GM21447 (cell line): ENCODE results near the gene CXCL1.

Experiments
- ATAC-seq: cut with Tn5 transposase; IDR thresholded peaks from one replicate; pipeline ENCODE4 v1.9.1; 2021; ENCODE audit not compliant: unreplicated experiment

Gene CXCL1

DNA sequence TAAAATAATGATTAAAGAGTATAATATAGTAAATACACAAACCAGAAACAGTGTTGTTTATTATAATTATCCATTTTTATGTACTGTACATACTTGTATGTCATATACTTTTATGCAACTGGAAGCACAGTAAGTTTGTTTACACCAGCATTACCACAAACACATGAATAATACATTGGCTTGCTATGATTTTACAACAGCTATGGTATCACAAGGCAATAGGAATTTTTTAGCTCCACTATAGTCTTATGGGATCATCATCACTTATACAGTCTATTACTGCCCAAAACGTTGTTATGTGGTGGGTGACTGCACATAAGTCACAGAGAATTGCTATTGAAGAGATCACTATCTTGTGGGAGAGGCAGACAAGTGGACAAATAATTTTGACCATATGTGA is 17.9 kb upstream of the CXCL1 start:
- no peak for ATAC-seq

DNA sequence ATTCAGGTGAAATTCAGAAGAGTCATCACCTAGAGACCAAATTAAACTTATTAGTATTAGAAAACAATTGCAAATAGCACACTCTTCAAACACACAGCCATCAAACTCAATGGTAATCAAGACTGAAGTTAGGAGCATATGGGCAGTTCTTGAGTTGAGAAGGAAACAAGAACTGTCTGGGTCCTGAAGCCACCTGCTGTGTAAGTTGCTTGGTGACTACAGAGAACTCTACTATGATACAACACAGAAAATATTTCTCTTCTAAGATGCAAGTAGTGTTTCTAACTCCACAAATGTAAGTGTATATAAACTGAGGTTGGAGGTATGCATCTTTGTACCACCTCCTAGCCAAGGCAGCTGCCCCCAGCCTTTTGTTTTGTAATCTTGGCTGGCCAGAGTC is 16.4 kb upstream of the CXCL1 start:
- ATAC-seq, result no peak

DNA sequence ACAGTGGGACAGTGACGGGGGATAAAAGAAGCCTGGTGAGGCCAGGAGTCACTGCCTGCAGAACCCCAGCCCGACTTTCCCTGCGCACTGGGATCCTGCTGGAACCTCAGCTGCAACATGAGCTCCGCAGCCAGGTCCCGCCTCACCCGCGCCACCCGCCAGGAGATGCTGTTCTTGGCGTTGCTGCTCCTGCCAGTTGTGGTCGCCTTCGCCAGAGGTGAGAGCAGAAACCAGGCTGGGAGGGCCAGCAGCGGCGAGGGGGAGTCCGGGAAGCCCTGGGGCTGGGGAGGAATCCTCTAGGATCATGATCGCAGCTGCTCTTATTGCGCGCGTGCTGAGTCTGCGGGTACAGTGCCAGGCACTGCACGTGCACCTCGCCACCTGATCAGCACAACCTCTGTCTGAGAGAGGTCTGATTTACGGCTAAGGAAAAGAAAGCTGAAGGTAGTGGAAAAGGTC is 15.9 kb upstream of the CXCL1 start, which contains the start of gene PF4V1:
PF4V1 (plus strand) TSS at position 51 of the 459 bp plus-strand sequence; CDS start at position 118, 67 bp downstream.
- ATAC-seq, result no peak

DNA sequence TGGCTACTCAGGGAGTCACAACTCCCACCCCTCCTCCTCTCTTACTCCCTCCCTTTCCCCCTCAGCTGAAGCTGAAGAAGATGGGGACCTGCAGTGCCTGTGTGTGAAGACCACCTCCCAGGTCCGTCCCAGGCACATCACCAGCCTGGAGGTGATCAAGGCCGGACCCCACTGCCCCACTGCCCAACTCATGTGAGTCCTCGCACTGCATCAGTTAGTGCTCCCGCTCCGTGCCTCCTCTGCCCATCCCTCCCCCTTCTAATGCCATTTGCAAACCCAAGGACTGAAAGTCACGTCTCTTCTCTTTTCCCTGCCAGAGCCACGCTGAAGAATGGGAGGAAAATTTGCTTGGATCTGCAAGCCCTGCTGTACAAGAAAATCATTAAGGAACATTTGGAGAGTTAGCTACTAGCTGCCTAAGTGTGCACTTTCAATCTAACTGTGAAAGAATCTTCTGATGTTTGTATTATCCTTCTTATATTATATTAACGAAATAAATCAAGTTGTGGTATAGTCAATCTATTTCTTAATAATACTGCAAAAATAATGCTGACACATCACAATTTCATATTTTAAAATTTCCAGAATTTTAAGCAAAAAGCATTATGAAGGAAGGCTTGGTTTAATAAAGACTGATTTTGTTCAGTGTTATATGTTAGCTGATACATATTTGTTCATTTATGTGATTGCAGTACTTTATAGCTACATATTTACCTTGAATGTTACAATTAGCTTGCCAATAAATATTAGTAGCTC is 15.3 kb upstream of the CXCL1 start:
- ATAC-seq, result no peak

DNA sequence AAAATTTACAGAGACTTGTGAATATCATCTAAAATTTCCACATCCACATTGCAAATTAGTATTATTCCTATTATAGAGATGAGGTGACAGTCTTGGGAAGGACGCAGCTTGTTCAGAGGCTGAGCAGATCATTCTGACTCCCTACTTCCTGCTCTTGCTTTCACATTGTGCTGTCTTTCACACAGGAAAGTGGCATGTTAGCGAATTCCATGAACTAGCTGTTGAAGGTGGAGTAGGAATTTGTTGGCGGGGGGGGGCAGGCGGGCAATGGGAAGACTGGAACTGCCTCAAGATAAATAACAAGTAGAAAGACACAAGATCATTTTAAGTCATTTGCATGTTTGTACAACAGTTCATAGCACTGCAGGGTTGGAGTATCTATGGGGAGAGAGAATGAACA is 13.8 kb upstream of the CXCL1 start:
- no peak for ATAC-seq

DNA sequence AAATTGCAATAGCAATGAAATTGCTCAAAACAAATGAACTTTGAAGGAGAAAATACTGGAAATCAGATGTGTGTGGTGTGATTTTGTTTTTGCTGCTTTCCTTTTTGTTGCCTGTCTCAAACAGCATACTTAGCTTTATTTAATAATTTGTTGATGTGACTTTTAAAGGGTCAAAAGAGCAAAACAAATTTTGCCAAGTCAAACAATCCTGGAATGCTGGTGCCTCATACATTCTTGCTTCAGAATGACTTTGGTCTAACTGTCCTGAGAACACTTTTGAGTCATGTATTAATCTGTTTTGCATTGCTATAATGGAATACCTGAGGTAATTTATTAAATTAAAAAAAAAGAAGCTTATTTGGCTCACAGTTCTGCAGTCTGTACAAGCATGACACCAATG is 12.7 kb upstream of the CXCL1 start:
- no peak for ATAC-seq

DNA sequence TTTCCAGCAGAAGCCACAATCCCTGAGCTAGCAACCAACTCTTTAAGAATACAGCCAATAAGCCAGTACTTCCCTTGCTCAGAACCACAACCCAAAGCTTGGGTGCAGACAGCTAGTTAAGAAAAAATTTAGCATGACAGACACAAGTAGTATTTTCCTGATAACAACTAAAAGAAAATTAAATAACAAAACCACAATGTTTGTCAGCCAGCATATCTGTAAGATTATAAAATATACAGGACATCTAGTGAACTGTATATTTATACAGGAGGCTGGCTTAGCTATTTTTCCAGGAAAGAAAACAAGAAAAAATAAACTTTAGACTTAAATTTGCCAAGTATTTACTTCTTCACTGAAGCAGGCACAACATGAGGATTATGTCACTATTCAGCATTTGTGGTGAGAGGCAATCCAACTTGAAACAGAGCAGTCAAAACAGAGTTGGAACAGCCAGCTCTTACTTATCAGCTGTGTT is 9.5 kb upstream of the CXCL1 start:
- ATAC-seq, result no peak

DNA sequence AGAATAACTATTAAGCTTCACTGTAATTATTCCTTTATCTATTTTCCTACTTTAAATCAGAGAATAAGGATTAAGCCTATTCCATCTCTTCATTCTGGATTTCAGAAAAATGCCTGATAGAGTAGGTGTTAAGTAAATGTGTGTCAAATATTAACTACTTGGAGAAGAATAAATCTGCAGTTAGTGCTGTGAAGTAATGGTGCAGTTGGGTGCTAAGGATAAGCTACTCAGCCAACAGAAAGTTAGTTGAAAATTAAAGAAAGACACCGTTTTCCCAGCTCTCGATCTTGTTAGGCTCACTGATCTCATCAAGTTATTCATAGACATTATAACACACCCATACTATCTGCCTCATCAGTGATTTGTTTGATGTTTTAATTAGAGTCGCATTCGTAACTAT is 9.0 kb upstream of the CXCL1 start:
- ATAC-seq, result no peak

DNA sequence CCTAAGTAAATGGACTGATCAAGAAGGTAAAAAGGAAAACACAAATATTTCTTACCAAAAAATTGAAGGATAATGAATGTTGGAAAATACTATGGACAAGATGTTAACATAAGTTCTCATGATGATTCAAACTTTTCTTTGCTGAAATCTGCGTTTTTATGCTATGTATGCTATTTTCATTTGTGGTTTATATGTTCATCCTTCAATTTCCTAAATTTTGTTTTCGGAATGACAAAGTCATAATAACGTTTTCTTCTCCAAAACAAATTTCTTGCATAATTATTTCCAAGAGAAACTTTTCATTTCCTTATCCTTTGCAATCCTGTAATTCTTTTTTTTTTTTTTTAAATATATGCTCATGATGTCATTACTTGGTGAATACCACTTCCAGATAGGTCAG is 8.3 kb upstream of the CXCL1 start:
- ATAC-seq, result no peak

DNA sequence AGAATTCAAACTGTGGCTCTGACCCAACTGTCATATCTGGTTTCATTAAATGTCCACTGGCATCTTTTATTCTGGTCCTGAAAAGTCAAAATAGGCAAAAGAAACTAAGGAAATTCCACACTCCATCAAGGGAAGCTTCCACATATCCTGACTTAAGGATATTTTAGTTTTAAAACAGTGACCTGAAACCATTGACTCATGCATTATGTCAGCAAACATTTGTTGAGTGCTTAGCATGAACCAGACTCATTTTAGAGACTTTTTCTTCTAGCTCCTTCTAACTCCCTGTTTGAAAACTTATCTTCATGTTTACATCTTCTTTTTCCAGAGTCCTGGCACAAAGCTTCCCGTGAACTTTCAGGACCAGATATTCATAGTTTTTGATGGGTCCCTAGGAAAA is 6.9 kb upstream of the CXCL1 start:
- ATAC-seq, result no peak

DNA sequence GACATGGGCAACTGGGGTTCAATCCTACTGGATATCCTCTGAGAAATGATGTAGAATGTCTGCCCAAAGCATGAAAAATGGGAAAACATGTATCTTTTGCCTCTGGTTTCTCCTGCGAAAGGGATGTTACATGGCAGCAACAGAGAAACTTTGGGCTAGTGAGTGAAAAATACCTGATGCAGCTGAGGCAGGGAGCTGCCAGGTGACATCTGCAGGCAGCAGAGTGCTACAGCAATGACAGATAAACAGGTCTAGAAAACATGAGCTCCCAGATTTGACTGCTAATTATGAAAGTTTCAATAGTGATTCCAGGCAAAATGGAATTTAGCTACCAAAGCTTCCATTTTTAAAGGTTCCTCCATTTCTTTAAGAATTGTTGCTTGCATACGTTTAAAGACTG is 4.8 kb upstream of the CXCL1 start:
- no peak for ATAC-seq

DNA sequence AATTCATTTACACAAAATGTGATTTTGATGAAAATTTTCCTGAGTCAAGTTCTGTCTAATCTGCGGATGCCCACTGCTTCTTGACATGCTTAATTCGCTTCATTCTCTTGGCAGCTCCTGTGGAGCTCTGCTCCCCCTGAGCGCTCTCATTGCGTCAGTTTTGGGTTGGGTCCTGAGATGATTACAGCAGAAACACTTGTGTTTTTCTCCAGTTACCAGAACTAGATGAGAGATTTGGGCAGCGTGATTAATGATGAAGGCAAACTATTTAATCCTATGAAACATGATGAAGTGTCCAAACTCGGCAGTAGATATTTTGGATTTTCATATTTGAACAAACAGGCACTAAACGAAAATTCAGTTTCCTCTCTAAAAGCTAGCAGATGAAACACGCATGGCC is 4.2 kb upstream of the CXCL1 start:
- ATAC-seq, result no peak

DNA sequence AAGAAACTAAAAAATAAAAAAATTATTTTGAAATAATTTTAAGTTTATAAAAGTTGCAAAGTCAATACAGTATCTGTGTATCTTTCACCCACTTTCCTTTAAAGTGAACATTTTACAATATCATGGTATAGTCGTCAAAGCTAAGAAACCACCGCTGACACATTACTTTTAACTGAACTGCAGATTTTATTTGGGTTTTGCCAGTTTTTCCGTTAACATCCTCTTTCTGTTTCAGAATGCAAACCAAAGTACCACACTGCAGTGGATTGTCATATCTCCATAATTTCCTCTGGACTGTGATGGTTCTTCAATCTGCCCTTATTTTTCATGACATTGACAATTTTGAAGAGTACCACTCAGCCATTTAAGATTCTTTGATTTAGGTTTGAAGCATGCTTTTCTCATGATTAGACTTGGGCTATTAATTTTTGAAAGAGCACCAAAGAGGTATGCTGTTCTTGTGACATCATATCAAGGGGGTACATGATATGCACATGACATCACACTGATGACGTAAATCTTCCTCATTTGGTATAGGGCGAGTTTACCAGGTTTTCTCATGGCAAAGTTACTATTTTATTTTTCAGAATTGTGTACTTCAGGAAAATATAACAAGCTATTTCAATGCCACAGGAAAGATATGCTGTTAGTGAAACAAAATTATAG is 3.6 kb upstream of the CXCL1 start:
- no peak for ATAC-seq

DNA sequence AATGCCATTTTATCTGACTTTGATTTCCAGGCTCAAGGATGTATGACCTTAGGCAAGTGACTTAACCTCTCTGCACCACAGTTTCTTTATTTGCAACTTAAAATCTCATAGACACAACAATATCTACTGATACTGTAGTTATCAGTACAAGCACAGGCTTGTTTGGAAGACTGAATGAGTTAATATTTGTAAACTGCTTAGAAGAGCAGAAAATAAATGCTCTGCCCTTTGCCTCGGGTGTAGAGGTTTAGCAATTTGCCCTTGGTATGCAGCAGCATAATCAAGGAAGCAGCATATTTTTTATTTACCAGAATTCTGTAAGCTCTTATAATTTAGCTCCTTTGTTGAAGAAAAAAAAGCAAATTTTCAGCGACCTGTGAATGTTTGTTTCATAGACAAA is 2.9 kb upstream of the CXCL1 start:
- ATAC-seq, result no peak

DNA sequence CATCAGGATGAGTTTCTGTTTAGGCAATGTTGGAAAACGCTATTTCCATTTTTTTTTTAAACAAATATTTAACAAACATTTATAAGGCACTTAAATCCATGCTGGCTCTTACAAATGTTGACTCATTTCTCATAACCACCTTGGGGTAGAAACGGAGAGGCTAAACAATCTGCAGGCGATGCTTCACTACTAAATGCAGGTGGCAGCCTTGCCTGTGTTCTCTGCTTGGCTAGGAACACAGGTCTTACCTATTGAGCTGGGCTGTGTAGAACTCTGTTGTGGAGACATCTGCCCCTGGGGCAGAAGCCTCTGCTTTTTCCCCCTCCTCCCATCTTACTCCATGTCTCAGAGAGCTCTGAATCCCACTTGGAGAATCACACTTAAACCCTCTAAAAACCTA is 1.4 kb upstream of the CXCL1 start:
- no peak for ATAC-seq

DNA sequence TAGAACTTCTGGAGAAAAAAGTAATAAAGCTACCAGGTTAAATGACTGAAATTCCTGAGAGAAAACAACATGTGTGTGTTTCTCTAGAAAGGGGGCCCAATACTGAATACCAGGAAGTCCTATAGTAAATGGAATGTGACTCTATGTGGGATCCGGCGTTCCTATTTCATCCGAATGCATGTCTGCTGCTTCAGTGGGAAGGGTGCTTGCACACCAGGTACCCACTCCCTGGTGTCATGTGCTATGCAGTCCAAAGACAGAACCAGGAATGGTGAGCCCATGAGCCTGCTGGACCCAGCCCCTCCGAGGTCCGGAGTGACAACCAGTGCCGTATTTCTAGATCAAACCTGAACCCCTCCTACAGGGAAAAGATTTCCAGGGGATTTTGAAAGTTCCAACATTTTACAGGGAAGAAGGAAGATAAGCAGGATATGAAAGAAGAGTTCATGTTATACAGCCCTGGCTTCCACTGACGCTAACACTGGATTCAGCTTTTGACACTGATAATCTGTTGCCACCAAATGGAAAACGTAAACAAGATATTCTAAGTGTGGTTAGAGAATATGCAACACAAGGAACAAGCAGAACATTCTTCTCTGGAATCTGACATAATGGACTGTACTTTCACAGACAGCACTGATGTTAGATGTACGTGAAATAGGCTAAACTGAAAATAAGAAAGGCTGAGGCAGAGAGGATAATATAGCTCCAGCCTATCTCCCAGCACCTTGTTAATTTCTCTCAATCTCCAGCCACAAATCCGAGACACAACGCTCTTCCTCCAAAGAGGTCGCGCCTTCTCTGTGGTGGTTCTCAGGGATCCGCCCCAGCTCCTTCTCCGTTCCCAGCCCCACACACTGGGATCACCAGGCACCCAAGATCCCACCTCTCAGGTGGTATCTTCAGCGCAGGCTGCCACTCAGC is 725 bp upstream of the CXCL1 start:
- no peak for ATAC-seq

DNA sequence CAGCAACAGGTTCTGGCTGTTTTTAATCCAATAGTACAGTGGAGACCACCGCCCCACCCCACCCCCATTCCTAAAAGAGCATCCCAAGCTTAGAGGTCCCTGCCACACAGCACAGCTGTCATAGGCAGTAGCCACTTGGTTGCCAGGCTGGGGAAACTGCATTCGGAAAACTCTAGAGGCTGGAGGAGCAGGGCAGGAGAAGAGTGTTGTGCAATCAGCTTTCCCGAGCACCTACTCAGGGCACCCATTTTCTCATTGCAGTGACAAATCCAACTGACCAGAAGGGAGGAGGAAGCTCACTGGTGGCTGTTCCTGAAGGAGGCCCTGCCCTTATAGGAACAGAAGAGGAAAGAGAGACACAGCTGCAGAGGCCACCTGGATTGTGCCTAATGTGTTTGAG is 1.1 kb downstream of the CXCL1 start:
- ATAC-seq, result no peak

DNA sequence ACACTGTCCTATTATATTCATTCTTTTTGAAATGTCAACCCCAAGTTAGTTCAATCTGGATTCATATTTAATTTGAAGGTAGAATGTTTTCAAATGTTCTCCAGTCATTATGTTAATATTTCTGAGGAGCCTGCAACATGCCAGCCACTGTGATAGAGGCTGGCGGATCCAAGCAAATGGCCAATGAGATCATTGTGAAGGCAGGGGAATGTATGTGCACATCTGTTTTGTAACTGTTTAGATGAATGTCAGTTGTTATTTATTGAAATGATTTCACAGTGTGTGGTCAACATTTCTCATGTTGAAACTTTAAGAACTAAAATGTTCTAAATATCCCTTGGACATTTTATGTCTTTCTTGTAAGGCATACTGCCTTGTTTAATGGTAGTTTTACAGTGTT is 1.6 kb downstream of the CXCL1 start:
- no peak for ATAC-seq

DNA sequence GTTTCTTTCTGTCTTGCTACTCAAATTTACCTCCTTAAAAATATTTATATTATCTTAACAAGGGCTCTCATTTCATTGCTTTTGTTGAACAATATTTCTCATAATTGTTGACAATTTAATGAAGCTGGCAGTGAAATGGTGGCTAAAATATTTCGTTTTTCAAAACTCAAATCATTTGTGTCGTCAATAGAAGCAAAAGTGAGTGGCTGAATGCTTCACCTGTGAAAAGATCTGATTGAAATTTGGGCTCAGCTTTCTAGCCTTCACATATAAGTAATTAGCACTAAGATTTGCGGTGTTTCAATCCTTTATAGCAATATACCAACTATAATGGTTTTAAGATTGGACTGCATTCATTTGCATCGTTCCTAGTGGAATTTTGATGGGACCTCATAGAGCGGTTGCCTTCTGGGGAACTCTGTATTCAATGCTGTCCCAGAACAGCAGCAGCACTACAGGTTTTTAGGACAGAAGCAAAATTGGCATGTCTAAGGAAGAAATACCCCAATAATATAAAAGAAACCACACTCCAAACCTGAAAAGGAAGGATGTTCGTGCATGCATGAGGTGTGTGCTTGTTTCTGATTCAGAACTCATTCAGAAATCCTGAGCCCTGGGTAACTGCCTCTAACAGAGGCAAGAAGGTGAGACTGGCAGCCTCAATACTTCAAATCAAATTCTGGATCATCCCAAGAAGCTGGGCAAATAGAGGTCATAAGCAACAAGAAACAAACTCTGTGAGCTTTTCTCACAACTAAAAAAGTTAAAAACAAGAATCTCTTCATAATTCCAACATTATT is 2.5 kb downstream of the CXCL1 start:
- no peak for ATAC-seq

DNA sequence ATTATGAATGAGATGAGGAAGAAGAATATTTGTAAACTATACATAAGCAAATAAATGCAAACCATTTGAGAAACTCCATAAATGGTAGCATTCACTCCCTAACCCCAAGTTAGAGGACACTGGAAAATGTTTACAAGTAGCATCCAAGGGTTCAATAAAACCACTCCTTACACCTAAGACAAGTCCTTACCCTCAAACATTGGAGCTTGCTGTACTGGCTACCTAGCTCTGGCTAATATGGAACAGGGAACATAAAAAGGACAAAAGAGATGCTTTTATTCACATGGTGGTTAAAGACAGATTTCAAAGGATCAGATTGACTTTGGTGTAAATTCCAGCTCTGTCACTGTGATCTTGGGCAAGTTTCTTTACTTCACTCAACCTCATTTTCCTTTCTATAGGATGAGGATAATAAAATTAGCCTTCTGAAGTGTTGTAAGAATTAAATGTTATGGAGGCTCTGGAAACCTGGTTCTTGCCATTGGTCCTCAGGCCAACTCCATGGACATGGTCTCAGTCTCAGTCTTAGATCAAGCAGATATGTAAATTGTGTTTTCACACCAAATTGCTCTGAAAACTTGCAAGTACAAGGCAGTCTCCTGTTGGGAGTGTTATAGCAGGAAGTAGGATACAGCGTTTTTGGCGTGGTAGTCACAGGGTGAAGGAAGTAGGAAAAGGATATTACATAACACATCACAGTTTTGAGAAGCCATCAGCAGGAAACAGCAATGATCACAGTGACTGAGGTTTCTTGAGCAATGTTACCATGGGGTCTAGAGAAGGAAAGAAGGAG is 3.3 kb downstream of the CXCL1 start:
- no peak for ATAC-seq
